Fibroblast of gingiva (primary cell): ENCODE measurements around the gene ZNF580.

ENCODE experiments used
- DNase-seq: peaks from one replicate; pipeline ENCODE4 v3.0.0-alpha.2; 2011; ENCODE audit warnings: low read depth

Gene ZNF580, protein sequence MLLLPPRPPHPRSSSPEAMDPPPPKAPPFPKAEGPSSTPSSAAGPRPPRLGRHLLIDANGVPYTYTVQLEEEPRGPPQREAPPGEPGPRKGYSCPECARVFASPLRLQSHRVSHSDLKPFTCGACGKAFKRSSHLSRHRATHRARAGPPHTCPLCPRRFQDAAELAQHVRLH

DNA sequence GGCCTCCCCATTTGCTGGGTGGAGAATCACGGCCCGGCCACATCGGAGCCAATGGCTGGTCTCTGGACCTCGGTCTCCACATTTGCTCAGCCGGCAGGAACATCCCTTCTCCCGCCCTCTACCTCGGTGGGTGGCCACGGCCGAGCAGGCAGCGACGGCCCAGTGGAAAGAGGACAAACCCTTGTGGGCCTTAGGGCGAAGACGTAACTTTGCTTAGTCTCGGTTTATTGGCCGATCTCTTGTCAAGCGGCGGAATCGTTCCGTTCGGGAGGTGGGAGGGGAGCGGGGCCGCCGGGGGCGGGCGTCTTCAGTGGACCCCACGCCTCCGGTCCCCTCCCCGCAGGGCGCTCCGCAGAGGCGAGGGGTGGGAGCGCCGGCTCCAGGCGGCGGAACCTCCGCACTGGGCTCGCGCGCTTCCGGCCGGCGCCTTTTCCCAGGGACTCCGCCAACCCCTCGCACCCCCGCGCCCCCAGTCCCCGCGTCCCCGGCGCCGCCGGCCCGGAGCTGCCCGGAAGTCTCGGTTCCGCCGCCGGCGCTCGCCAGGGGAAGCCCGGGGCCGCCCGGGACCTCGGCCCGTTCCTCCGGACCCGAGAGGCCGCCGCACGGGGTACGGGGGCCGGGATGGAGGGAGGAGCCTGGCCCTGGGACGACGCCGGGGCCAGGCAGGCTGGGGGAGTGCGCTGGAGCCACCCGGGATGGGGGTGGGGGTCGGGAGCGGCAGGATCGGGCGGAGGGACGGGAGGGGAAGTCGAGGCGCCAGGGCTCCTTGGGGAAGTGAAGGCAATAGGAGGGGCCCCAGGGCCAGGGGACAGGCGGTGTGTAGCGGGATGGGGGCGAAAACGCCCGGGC lies at the start of gene ZNF580:
Gene ZNF580 (plus strand): TSS at position 426 of the 849 bp plus-strand sequence. CDS start 1,507 bp downstream, outside the sequence.
- DNase-seq: peak; percentile 87

DNA sequence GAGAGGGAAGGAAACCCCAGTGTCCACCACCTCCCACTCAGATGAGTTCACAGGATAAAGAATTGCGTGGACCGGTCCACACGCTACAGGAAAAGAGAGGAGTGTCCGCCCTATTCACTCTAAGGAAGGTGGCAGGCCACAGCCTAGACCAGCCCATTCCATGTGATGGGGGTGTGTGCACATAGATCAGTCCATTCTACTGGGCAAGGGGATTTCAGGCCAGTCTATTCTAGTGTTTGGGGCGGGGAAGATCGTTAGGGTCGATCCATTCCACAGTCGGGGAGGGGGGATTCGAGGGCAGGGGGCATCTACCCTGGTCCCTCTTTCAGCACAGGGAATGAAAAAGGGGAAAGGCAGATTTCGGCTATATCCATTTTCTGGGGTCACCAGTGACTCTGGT lies 49.2 kb upstream of the ZNF580 start:
- no peak for DNase-seq

DNA sequence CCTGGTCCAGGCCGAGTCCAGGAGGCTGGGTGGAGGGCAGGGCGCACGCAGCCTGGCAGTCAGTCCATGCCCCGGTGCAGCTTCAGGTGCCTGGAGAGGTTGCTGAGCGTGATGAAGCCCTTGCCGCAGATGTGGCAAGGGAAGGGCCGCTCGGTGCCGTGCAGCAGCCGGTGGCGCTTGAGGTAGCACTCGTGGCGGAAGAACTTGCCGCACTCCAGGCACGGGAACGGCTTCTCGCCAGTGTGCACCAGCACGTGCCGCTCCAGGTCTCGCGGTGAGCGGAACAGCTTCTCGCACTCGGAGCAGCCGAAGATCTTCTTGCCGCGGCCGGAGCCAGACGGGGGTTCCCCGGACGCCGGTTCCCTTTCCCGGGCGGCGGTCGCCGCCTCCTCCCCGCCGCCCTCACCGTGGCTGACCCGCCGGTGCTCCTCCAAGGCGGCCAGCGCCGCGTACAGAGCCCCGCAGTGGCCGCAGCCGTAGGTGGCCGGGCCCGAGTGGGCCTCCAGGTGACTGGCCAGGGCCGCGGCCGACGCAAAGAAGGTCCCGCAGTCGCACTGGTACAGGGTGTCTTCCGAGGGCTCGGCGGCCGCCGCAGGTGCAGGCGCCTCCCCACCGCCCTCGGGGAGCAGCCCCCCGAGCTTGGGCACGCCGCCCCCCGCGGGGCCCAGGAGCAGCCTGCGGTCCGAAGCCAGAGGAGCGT lies 48.3 kb upstream of the ZNF580 start:
- no peak for DNase-seq

DNA sequence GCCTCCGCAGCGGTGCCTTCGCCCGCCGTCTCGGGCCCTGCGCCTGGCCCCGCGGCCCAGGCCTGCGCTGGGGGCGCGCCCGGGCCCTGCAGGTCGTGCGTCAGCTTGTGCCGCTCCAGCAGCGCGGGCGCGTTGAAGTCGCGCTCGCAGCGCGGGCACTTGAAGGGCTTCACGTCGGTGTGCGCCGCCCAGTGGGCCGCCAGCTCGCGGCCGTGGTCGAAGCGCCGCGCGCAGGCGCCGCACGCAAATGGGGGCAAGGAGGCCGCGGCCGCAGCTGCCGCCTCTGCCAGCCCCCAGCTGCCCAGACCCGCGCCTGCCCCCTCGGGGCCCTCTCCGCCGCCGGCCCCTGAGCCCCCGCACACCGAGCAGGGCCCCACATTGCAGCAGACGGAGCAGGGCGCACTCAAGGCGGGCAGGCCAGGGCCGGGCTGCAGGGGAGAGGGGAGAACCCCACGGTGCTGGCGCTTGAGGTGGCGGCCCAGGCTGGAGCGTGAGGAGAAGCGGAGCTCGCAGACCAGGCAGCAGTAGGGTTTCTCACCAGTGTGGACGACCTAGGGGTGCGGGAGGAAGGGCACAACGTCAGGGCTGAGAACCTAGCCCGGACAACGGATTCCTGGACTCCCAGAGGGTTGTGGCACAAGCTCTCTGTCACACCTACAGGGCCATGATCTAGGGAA lies 47.6 kb upstream of the ZNF580 start:
- DNase-seq: no peak

DNA sequence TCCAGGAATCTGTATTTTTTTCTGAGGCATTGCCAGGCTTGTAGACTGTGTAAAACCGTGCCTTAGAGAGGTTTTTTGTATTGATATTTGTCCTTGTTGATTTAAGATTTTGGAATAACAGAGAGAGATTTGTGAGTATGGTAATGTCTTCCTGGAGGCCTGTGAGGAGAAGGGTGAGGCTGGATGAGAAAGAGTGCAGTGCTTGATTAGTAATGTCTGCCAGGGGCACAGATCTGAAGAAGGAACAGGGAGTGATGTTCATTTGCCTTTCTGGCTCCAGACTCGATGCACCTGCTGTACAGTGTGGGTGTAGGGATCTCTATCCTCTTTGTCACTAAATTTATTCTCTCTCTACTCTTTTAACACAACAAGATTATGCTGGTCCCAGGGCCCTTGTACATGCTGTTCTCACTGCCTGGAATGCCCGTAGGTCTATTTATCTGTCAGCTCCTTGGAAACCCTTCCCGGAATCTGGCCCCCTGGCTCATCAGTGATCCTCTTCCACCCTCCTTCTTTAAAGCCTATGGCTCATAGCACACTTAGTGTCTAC lies 45.7 kb upstream of the ZNF580 start:
- no peak for DNase-seq

DNA sequence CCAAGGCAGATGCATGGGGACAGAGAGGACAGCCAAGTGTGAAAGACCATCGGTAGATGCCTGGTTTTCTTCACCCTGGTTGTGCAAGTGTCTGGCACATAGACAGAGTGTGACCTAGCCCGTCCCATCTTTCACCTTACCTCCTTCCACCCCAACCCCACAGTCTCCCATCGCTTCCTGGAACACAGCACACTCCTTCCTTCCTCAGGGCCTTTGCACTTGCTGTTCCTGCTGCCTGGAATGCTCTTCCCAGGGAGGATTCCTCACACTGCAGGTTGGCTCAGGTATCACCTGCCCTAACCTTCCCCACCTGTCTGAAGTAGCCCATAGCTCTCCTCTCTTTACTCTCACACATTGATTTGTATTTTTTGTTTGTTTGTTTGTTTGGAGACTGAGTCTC lies 44.5 kb upstream of the ZNF580 start:
- no peak for DNase-seq

DNA sequence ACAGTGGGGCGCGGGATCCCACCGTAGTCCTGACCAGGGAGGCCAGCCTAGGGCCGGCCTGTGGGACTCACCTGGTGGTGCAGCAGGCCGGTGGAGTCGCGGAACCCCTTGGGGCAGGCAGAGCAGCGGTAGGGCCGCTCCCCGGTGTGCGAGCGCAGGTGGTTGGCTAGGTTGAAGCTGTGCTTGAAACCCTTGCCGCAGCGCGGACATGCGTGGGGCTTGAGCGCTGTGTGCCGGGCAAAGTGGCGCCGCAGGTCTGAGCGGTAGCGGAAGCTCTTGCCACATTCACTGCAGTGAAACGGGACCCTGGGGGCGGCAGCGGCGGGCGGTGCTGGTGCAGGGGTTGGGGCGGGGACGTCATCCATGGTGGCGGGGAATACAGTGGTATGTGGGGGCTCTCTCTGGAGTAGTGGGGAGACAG lies 43.3 kb upstream of the ZNF580 start:
- no peak for DNase-seq

DNA sequence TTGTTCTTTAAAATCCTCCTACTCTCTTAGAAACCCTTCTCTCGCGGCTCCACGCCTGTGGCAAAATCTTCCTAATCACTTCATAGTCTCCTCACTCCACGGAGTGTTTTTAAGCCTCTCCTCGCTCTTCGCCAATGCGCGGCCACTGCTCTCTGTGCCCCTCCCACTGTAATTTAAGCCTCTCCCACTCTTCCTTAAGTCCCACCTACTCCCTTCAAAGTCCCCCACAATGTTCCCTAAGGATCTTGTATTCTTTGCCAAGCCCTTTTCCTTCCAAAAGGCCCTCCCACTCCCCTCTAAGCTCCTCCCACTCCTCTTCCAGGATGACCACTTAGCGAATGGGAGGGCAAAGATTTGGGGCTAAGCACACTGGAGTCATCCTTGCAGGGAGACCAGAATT lies 42.8 kb upstream of the ZNF580 start:
- no peak for DNase-seq

DNA sequence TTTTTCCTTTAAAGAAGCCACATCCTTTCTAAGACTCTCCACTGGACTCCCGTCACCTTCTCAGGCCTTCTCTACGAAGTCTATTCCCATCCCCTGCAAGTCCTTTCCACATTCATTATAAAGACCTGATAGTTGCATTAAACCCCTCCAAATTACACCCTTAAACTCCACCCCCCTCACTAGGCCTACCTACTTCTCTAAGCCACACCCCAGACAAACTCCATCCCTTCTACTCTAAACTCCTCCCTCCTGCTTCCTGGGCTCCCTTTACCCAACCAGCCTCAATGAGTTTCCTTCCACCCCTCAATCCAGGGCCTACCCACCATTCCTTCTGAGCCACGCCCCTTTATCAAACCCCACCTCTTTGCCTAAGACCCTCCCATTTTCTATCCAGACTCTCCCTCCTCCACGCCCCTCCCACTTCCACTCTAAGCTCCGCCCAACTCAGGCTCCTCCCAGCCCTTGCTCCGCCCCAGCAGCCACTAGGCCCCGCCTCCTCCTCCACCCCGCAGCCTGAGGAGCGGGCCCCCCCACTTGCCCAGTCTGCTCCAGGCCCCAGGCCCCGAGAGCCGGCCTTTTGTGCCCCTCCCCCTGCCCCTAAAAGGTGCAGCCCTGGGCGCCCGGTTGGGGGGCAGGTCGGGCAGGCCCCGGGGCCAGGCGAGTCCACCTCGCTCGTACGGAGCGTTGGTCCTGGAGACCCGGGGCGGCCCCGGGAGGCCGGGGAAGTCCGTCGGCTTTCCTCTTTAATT lies 41.9 kb upstream of the ZNF580 start:
- peak; percentile 93 for DNase-seq

DNA sequence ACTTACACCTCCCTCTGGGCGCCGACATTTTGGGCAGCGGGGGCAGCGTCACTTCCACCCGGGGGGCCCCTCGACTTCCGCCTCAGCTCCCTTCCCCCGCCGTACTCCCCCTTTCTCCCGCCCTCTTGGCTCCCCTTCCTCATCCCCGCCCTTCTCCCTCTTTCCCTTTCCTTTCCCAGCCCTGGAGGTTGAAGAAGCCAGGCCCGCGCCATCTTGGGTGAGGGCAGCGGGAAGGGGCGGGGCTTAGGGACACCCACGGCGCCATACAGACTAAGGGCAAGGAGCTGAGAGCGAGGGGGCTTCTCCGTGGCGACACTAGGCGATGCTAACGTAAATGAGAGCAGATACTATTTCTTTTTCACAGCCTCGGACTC lies 41.3 kb upstream of the ZNF580 start, which contains the start of gene FIZ1:
Gene FIZ1 (minus strand): TSS at position 50 of the 374 bp plus-strand sequence. CDS start 1,652 bp downstream, outside the sequence.
- DNase-seq: peak; percentile 99

DNA sequence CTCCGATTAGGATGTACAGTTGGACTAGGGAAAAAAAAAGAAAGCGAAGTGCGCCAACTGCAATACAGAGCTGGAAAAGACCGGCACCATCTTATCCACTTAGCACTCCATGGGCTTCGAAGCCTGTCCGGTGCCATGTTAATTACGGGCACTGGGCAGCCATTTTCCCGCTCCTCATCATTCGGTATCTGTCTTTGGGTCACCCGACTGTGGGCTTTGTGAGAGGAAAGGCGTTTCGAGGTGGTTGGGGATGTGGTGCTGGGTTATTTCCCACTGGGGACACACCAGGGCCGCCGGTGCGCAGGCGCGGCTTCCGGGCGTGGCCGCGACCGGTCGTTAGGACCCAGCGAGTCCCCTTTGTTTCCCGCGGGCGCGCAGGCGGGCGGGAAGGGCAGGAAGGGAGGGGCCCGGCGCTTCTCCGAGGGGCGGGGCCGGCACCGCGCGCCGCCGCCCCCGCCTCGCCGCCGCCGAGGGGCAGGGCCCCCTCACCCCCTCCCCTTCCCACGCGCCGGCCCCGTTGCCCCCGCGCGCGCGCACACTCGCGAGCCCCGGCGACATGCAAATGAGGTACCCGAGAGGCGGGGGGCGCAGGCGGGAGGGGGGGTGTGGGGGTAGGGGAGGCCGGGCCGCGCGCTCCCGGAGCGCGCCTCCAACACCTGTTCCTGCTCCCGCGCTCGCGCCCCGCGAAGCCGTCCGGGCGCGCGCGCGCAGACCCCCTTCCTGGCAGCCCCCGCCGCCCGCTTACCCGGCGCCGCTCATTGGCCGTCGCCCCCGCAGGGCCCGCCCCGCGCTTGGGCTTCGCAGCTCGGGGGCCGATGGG lies 40.8 kb upstream of the ZNF580 start, which contains the start of gene ZNF524:
Gene ZNF524 (plus strand): TSS at position 447 of the 820 bp plus-strand sequence. CDS start 1,825 bp downstream, outside the sequence.
- DNase-seq: peak; percentile 82

DNA sequence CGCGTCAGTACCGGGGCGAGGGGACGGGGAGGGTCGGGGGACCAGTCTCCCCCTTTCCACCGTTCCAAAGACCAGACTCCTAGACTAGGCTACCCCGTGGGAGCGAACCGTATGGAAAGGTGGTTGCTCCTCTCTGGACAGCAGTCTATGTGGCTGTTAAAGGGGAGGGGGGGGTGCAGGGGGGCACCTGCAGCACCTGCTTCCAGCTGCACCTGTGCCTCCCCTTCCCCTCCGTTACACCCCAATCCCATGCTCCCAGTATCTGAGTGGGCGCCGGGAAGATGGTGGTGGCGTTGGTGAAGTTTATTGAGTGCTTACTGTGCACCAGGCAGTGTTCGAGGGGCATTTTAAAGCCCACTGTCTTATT lies 40.2 kb upstream of the ZNF580 start:
- no peak for DNase-seq

DNA sequence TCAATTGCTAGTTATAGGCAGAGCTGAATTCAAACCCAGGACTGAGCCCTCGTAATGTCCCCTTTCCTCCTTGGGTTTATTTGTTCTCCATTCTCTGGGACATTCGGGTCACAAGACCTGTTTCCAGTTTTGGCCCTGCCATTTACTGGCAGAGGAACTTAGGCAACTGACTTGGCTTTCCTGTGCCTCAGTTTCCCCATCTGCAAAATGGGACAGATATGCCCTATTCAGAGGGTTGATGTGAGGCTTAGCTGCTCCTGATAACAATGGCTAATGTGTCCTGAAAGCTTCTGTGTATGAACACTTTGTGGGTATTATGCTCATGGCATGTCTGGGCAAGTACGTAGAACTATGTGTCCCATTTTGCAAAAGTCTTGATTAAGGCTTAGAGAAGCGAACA lies 39.7 kb upstream of the ZNF580 start:
- no peak for DNase-seq

DNA sequence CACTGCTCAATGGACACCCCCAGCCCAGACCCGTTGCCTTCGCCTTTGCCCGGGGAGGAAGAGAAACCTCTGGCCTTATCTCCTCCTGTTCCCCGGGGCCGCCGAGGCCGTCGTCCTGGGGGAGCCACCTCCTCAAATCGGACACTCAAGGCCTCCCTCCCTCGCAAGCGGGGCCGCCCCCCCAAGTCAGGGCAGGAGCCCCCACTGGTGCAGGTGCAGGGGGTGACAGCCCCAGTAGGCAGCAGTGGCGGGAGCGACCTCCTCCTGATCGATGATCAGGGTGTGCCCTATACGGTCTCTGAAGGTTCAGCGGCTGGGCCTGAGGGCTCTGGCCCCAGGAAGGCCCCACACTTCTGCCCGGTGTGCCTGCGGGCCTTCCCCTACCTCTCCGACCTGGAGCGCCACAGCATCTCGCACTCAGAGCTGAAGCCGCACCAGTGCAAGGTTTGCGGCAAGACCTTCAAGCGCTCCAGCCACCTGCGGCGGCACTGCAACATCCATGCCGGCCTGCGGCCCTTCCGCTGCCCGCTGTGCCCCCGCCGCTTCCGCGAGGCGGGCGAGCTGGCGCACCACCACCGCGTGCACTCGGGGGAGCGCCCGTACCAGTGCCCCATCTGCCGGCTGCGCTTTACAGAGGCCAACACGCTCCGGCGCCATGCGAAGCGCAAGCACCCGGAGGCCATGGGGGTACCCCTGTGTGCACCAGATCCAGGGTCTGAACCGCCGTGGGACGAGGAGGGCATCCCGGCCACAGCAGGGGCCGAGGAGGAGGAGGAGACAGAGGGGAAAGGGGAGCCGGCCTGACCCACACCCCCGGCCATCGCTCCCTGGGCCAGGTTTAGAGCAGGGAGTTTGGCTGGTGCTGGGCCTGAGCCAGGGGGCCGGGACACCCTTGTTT lies 38.4 kb upstream of the ZNF580 start:
- no peak for DNase-seq

DNA sequence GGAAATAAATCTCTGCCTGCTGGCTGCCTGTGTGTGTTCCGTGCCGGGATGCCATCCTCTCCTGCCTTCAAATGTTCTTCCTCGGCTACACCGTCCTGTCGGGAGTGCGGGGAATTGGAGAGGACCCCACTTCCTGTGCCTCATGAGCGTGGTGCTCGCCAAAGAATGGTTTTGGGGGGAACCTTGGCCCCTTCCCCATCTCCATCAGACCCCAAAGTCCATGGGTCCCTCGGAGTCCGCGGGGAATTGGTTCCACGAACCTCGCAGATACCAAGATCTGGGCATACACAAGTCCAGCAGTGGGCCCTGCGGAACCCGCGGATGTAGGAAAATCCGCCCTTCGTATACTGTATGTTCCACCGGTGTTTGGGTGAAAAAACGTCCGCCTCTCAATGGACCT lies 37.7 kb upstream of the ZNF580 start:
- no peak for DNase-seq

DNA sequence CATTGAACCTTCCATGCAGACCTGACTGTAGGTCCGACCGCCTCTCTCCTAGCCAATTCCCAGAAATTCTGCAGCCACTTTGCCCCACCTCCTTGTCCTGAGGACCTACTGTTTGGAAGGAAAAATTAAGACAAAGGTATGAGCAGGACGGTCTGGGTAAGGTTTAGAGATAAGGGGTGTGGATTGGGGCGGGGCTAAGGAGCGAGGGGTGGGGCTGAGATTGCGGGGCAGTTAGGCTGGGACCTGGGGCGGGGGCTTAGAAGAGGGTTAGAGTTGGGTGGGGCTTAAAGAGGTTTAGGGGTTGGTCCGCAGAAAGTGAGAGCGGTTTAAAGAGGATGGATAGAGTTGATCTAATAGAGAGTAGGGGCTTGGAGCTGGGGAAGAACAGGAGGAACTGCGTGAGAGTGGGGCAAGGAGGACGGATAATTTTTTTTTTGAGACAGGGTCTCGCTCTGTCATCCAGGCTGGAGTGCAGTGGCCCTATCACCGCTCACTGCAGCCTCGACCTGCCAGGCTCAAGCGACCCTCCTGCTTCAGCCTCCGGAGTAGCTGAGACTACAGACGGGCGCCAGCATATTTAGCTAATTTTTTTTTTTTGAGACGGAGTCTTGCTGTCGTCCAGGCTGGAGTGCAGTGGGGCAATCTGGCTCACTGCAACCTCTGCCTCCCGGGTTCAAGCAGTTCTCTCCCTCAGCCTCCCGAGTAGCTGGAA lies 37.1 kb upstream of the ZNF580 start:
- DNase-seq: no peak

DNA sequence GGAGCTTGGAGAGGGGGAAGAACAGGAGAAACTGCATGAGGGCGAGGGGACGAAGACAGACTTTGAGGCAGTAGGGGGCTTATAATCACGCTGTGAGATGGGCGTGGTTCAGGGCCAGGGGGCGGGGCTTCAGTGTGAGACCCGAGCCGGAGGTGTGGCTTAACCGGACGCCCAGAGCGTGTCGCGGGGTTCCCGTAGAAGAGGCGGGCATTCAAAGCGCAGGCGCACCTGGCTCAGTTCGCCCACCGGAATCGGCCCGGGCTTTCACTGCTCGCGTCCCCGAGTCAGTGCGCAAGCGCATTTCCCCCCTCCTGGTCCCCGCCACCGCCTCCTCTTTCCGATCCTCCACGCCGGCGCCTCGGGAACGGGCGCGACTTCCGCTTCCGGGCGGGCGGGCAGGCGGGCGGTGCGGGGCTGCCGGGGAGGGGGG lies 35.6 kb upstream of the ZNF580 start:
- DNase-seq: peak; percentile 94

DNA sequence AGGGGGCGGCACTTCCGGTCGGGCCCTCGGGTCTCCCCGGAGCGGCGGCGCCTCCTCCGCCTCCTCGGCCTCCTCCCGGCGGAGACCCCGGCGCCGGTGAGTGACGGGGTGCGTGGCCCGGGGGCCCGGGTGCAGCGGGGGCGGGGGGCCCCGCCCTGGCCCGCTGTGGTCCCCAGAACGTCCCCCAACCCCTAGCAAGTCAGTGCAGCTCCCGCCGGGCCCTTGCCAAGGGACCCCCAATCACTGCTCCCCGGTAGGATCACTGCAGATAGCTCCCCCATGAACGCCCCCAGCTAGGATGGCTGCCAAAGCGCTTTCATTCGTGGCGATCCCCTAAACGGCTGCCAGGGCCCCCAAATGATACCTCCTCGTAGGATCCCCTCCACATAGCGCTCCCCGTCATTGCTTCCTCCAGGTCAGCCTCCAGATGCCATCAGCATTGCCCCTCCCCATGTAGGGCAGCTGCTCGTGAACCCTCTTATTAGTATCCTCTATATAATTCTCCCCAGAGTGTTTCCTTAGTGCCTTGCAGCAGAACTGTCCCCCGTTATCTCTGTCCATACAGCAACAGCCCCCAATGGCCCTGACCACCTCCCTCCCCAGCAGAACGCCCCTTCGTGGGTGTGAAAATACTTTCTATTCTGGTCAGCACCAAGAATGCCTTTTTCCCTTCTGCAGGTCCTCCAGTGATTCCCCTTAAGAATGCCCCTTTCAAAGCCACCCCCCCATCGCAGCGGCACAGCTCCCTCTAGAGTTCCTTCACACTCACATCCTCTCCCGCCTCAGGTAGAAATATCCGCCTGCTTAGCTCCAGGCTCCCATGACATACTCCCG lies 34.9 kb upstream of the ZNF580 start, which contains the start of gene ZNF865:
Gene ZNF865 (plus strand): TSS at position 11 of the 834 bp plus-strand sequence. CDS start 7,972 bp downstream, outside the sequence.
- DNase-seq: peak; percentile 77
